Esophagus (tissue), 2 donors: ENCODE results near the gene PLPPR4. TPM values are rescaled to one million over a fixed set of nuclear protein-coding genes. Genes with fewer than 3 reads are reported as not detected.

Experiments
- H3K27ac ChIP-seq, 2 donors: one replicate each; pipeline ENCODE4 v1.5.1; 2013; ENCODE audit warnings: low read depth in 2 of 2, mild to moderate bottlenecking in 2 of 2, inconsistent platforms in 1 of 2, low read length in 1 of 2, moderate library complexity in 1 of 2
- H3K27me3 ChIP-seq, 2 donors: one replicate each; pipeline ENCODE4 v1.6.1; 2013; ENCODE audit warnings: low read length in 2 of 2, control low read depth in 1 of 2, mild to moderate bottlenecking in 1 of 2; ENCODE audit not compliant: insufficient read depth in 2 of 2, control insufficient read depth in 1 of 2
- H3K36me3 ChIP-seq, 2 donors: one replicate each; pipeline ENCODE4 v1.6.1; 2013; ENCODE audit warnings: low read length in 1 of 2; ENCODE audit not compliant: control insufficient read depth in 2 of 2, insufficient read depth in 2 of 2
- H3K4me1 ChIP-seq, 2 donors: one replicate each; pipeline ENCODE4 v1.6.1; 2013; ENCODE audit warnings: low read length in 1 of 2; ENCODE audit not compliant: control insufficient read depth in 2 of 2, insufficient read depth in 2 of 2
- H3K4me3 ChIP-seq, 2 donors: one replicate each; pipeline ENCODE4 v1.5.1; 2013; ENCODE audit warnings: low read length in 2 of 2, mild to moderate bottlenecking in 2 of 2, low read depth in 1 of 2, moderate library complexity in 1 of 2
- H3K9me3 ChIP-seq, 2 donors: one replicate each; pipeline ENCODE4 v1.6.1; 2013; ENCODE audit warnings: mild to moderate bottlenecking in 2 of 2, low read depth in 1 of 2, low read length in 1 of 2, moderate library complexity in 1 of 2; ENCODE audit not compliant: control insufficient read depth in 2 of 2, insufficient read depth in 1 of 2
- WGBS, 2 donors: extraction: QIAGEN DNeasy Blood & Tissue Kit; methylation state at CpG; one replicate each; pipeline ENCODE4 v1.1.7; 2013; 5-methylcytosine and 5-hydroxymethylcytosine counted together
- polyA plus RNA-seq, 2 donors: library from polyadenylated mRNA; stranded (reverse); fragments of 200-250 nt; gene quantifications; one replicate each; pipeline ENCODE4 v1.2.3, GENCODE V29; 2013
- donor health status: healthy with polysubstance abuse.
- donor health status: Bipolar disorder and iron deficiency.

PLPPR4 gene
- polyA plus RNA-seq, 2 donors, result 0.14 to 0.45 TPM

GRCh38 chr1:99232172-99232571 is 32.1 kb upstream of the PLPPR4 start:
- H3K4me3 ChIP-seq, result no peak overlapping the region
- WGBS, 2 donors, result 57 to 58% methylated on average over 2 of the region's 2 CpGs
- no peaks in the 10 kb centered on the region for H3K4me1 ChIP-seq
- H3K9me3 ChIP-seq, result no peaks in the 10 kb centered on the region
- no peaks in the 10 kb centered on the region for H3K36me3 ChIP-seq
- no peak overlapping the region for H3K27ac ChIP-seq
- no peaks in the 10 kb centered on the region for H3K27me3 ChIP-seq

- Histone ChIP-seq H3K4me1 (no peaks in the 10 kb centered on the region), H3K36me3 (no peaks in the 10 kb centered on the region), H3K27ac (no peak overlapping the region), H3K27me3 (no peaks in the 10 kb centered on the region), H3K4me3 (no peak overlapping the region), H3K9me3 (no peaks in the 10 kb centered on the region)
- 83 to 95% methylated on average over 1 of the region's 1 CpG for WGBS, 2 donors
Observed at GRCh38 chr1:99233446-99233845, 30.8 kb upstream of the PLPPR4 start.

- H3K4me1 ChIP-seq, result no peaks in the 10 kb centered on the region
- H3K27ac ChIP-seq, result no peak overlapping the region
- H3K4me3 ChIP-seq, result no peak overlapping the region
- no peaks in the 10 kb centered on the region for H3K9me3 ChIP-seq
- H3K27me3 ChIP-seq, result no peaks in the 10 kb centered on the region
- no peaks in the 10 kb centered on the region for H3K36me3 ChIP-seq
Observed at GRCh38 chr1:99236756-99237155, 27.5 kb upstream of the PLPPR4 start.

GRCh38 chr1:99239690-99240089 is 24.6 kb upstream of the PLPPR4 start:
- Histone ChIP-seq H3K4me3 (no peak overlapping the region), H3K36me3 (no peaks in the 10 kb centered on the region), H3K4me1 (no peaks in the 10 kb centered on the region), H3K9me3 (no peaks in the 10 kb centered on the region), H3K27ac (no peak overlapping the region), H3K27me3 (no peaks in the 10 kb centered on the region)
- 68 to 73% methylated on average over 6 of the region's 6 CpGs for WGBS, 2 donors

GRCh38 chr1:99240621-99241020 is 23.7 kb upstream of the PLPPR4 start:
- Histone ChIP-seq H3K27ac (no peak overlapping the region), H3K27me3 (no peaks in the 10 kb centered on the region), H3K4me3 (no peak overlapping the region), H3K4me1 (no peaks in the 10 kb centered on the region), H3K36me3 (no peaks in the 10 kb centered on the region), H3K9me3 (no peaks in the 10 kb centered on the region)
- WGBS, 2 donors, result 55 to 71% methylated on average over 2 of the region's 2 CpGs

- Histone ChIP-seq H3K4me3 (no peak overlapping the region), H3K9me3 (no peaks in the 10 kb centered on the region), H3K27ac (no peak overlapping the region), H3K27me3 (no peaks in the 10 kb centered on the region), H3K4me1 (no peaks in the 10 kb centered on the region), H3K36me3 (no peaks in the 10 kb centered on the region)
- 92 to 95% methylated on average over 3 of the region's 3 CpGs for WGBS, 2 donors
Observed at GRCh38 chr1:99246152-99246551, 18.1 kb upstream of the PLPPR4 start.

- H3K4me1 ChIP-seq, result no peaks in the 10 kb centered on the region
- H3K27me3 ChIP-seq, result no peaks in the 10 kb centered on the region
- H3K4me3 ChIP-seq, result no peak overlapping the region
- H3K9me3 ChIP-seq, result no peaks in the 10 kb centered on the region
- no peaks in the 10 kb centered on the region for H3K36me3 ChIP-seq
- WGBS, 2 donors, result 81 to 83% methylated on average over 2 of the region's 2 CpGs
- no peak overlapping the region for H3K27ac ChIP-seq
Observed at GRCh38 chr1:99247199-99247598, 17.1 kb upstream of the PLPPR4 start.

GRCh38 chr1:99250728-99251127 is 13.6 kb upstream of the PLPPR4 start:
- Histone ChIP-seq H3K4me3 (no peak overlapping the region), H3K27me3 (no peaks in the 10 kb centered on the region), H3K9me3 (no peaks in the 10 kb centered on the region), H3K27ac (no peak overlapping the region), H3K36me3 (no peaks in the 10 kb centered on the region), H3K4me1 (no peaks in the 10 kb centered on the region)
- 76% methylated on average over 5 of the region's 5 CpGs for WGBS, 2 donors

- 88 to 96% methylated on average over 1 of the region's 1 CpG for WGBS, 2 donors
- no peaks in the 10 kb centered on the region for H3K27me3 ChIP-seq
- no peaks in the 10 kb centered on the region for H3K36me3 ChIP-seq
- H3K4me3 ChIP-seq, result no peak overlapping the region
- H3K4me1 ChIP-seq, result no peaks in the 10 kb centered on the region
- H3K27ac ChIP-seq, result no peak overlapping the region
- H3K9me3 ChIP-seq, result no peaks in the 10 kb centered on the region
Observed at GRCh38 chr1:99251308-99251707, 13.0 kb upstream of the PLPPR4 start.

GRCh38 chr1:99252630-99253029 is 11.7 kb upstream of the PLPPR4 start:
- Histone ChIP-seq H3K27me3 (no peaks in the 10 kb centered on the region), H3K4me3 (no peak overlapping the region), H3K9me3 (no peaks in the 10 kb centered on the region), H3K4me1 (no peaks in the 10 kb centered on the region), H3K36me3 (no peaks in the 10 kb centered on the region), H3K27ac (no peak overlapping the region)
- 65 to 68% methylated on average over 2 of the region's 2 CpGs for WGBS, 2 donors
